Measurements from ENCODE around the gene RNASEH2B. TPM values are rescaled to one million over a fixed set of nuclear protein-coding genes. Genes with fewer than 3 reads are reported as not detected.
A peak's percentile ranks its signal among the peaks of the same experiment; 100 is the strongest.

The RNASEH2B gene
- total and polyA plus RNA-seq, 2 donors (not counting 1 experiment from before 2014, with no cell fraction given): 64.0 to 151 TPM

DNA sequence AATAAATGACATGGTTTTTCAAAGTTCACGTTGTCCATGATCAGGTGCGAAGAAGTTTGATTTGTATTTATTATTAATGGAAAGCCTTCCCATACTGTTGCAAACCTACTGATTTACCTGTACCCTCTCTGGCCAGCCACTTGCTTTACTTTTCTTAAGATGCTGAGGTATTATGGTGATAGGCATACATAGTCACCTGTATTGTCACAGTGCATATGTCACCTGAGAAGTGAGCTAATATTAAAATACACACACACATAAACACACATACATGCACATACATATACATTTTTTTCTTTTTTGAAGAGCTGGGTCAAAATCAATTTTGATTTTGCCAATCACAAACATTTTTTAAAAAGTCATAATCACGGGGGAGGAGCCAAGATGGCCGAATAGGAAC lies 72.1 kb downstream of the RNASEH2B start:
- H3K27me3 Mint-ChIP-seq: no peaks in the 10 kb centered on the region
- no peak for TF ChIP-seq EZH2 (IDR thresholded peaks at IDR 0.05; ENCODE audit: borderline replicate concordance, insufficient read depth, low read depth, low read length, poor library complexity, severe bottlenecking)
- TF ChIP-seq, protein P1, sequence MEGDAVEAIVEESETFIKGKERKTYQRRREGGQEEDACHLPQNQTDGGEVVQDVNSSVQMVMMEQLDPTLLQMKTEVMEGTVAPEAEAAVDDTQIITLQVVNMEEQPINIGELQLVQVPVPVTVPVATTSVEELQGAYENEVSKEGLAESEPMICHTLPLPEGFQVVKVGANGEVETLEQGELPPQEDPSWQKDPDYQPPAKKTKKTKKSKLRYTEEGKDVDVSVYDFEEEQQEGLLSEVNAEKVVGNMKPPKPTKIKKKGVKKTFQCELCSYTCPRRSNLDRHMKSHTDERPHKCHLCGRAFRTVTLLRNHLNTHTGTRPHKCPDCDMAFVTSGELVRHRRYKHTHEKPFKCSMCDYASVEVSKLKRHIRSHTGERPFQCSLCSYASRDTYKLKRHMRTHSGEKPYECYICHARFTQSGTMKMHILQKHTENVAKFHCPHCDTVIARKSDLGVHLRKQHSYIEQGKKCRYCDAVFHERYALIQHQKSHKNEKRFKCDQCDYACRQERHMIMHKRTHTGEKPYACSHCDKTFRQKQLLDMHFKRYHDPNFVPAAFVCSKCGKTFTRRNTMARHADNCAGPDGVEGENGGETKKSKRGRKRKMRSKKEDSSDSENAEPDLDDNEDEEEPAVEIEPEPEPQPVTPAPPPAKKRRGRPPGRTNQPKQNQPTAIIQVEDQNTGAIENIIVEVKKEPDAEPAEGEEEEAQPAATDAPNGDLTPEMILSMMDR (IDR thresholded peaks at IDR 0.05): no peak
- ChIA-PET CTCF (no interaction called here), POLR2A (no interaction called here)
- Histone ChIP-seq H2AFZ (ENCODE audit: insufficient read depth, low read depth, low read length, poor library complexity, severe bottlenecking) (no peak overlapping the region), H3K4me3 (ENCODE audit: control extremely low read depth in 1 of 5, extremely low read depth in 1 of 5, insufficient read depth in 1 of 5, low read depth in 2 of 5, low read length in 4 of 5) (no peak overlapping the region), H3K27me3 (replicated peaks in 1 of 4; ENCODE audit: control extremely low read depth in 1 of 4, control insufficient read depth in 3 of 4, insufficient read depth in 4 of 4, low read length in 3 of 4) (no peaks in the 10 kb centered on the region), H3K36me3 (replicated peaks in 1 of 2; ENCODE audit: control extremely low read depth in 1 of 2, control insufficient read depth in 1 of 2, extremely low read depth in 1 of 2, insufficient read depth in 2 of 2, low read length in 1 of 2) (no peaks in the 10 kb centered on the region), H3K4me2 (replicated peaks; ENCODE audit: low read depth, low read length, poor library complexity, severe bottlenecking) (no peak overlapping the region), H3K4me1 (ENCODE audit: control insufficient read depth in 2 of 2, insufficient read depth in 2 of 2, low read length in 2 of 2) (no peaks in the 10 kb centered on the region), H4K20me1 (ENCODE audit: control insufficient read depth, insufficient read depth, low read length, poor library complexity, severe bottlenecking) (no peaks in the 10 kb centered on the region), H3K79me2 (ENCODE audit: control insufficient read depth, insufficient read depth, low read length) (no peaks in the 10 kb centered on the region), H3K9me3 (ENCODE audit: control extremely low read depth in 1 of 3, control insufficient read depth in 2 of 3, insufficient read depth in 1 of 3, low read length in 2 of 3) (no peaks in the 10 kb centered on the region), H3K27ac (ENCODE audit: low read length in 2 of 2) (no peak overlapping the region), H3K9ac (ENCODE audit: low read length) (no peak overlapping the region)
- H3K9me3 Mint-ChIP-seq (ENCODE audit: insufficient read depth): no peaks in the 10 kb centered on the region
- no peaks in the 10 kb centered on the region for H3K4me1 Mint-ChIP-seq
- intact Hi-C loops (cut with micrococcal nuclease): no loop called here
- ATAC-seq (ENCODE audit: low read depth) (no peak), DNase-seq (no peak)
- H3K4me3 Mint-ChIP-seq: peak overlapping the region; percentile 41
- 89% methylated on average over 2 of the region's 4 CpGs for WGBS (ENCODE audit: insufficient coverage)
- H3K27ac Mint-ChIP-seq: peak overlapping the region; percentile 74

GRCh38 chr13:50989476-50989875 lies 79.9 kb downstream of the RNASEH2B start:
- Histone ChIP-seq H3K27ac (ENCODE audit: low read length in 2 of 2) (no peak overlapping the region), H3K4me2 (replicated peaks; ENCODE audit: low read depth, low read length, poor library complexity, severe bottlenecking) (no peak overlapping the region), H3K9me3 (ENCODE audit: control extremely low read depth in 1 of 3, control insufficient read depth in 2 of 3, insufficient read depth in 1 of 3, low read length in 2 of 3) (no peaks in the 10 kb centered on the region), H3K4me1 (ENCODE audit: control insufficient read depth in 2 of 2, insufficient read depth in 2 of 2, low read length in 2 of 2) (peaks cover 16 to 19% of the 10 kb centered on the region in 2 donors), H3K36me3 (replicated peaks in 1 of 2; ENCODE audit: control extremely low read depth in 1 of 2, control insufficient read depth in 1 of 2, extremely low read depth in 1 of 2, insufficient read depth in 2 of 2, low read length in 1 of 2) (peaks cover 0 to 1% of the 10 kb centered on the region in 2 experiments), H3K79me2 (ENCODE audit: control insufficient read depth, insufficient read depth, low read length) (no peaks in the 10 kb centered on the region), H3K9ac (ENCODE audit: low read length) (no peak overlapping the region), H2AFZ (ENCODE audit: insufficient read depth, low read depth, low read length, poor library complexity, severe bottlenecking) (no peak overlapping the region), H3K4me3 (ENCODE audit: control extremely low read depth in 1 of 5, extremely low read depth in 1 of 5, insufficient read depth in 1 of 5, low read depth in 2 of 5, low read length in 4 of 5) (no peak overlapping the region), H4K20me1 (ENCODE audit: control insufficient read depth, insufficient read depth, low read length, poor library complexity, severe bottlenecking) (no peaks in the 10 kb centered on the region), H3K27me3 (replicated peaks in 1 of 4; ENCODE audit: control extremely low read depth in 1 of 4, control insufficient read depth in 3 of 4, insufficient read depth in 4 of 4, low read length in 3 of 4) (no peaks in the 10 kb centered on the region)
- POLR2A ChIA-PET: no interaction called here
- peaks cover 30% of the 10 kb centered on the region for H3K4me1 Mint-ChIP-seq
- CTCF ChIA-PET: no interaction called here
- H3K27me3 Mint-ChIP-seq: no peaks in the 10 kb centered on the region
- H3K27ac Mint-ChIP-seq: no peak overlapping the region
- TF ChIP-seq, protein P1 (IDR thresholded peaks at IDR 0.05): no peak
- TF ChIP-seq EZH2 (IDR thresholded peaks at IDR 0.05; ENCODE audit: borderline replicate concordance, insufficient read depth, low read depth, low read length, poor library complexity, severe bottlenecking): no peak
- intact Hi-C loops (cut with micrococcal nuclease): no loop called here
- ATAC-seq (ENCODE audit: low read depth) (no peak), DNase-seq (no peak)
- no CpG with 5 or more reads among the region's 6 CpGs for WGBS (ENCODE audit: insufficient coverage)
- H3K9me3 Mint-ChIP-seq (ENCODE audit: insufficient read depth): no peaks in the 10 kb centered on the region
- no peak overlapping the region for H3K4me3 Mint-ChIP-seq
